ENCODE measurements around the gene MPPED2. TPM values are rescaled to one million over a fixed set of nuclear protein-coding genes. Genes with fewer than 3 reads are reported as not detected.

MPPED2 gene
- total RNA-seq, 1 donor from 2014 or later, result 63.2 TPM

DNA sequence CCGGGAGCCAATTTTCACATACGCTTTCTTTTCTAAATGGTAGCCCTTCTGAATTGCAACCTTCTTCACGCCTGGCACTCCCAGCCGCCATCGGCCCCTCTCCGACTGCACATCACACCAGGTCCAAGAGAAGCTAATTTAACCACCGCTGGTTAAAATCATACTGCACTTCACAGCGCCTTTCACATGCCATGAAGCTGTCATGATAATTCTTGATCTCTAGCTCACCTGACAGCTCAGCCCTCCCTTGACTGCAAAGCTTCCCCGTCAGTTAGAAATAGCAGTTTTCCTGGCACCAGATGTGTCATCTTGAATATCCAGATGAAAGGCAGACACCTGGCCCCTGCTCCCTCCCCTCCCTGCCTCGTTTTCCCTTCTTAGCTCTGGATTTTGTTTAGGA is 161.8 kb downstream of the MPPED2 start:
- no peak for DNase-seq (ENCODE audit: low spot score in 2 of 2)
- FAIRE-seq, result no peak

DNA sequence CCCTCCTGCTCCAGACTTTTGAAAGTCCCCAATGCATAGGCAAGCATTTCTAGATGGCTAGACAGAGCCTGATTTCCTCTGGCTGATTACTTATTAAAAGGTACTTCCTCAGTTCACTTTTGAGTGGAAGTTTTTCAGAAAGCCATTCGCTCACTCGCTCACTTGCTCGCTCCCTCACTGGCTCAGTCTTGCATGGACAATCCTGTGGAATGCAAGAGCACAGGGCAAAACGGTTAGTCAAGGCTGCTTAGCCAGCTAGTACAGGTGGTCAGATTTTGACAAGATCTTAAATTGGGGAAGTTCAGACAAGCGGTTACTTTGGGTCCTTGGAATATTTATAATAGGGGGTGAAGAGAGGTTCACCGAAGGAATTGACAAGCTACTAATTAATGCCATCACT is 162.3 kb downstream of the MPPED2 start:
- FAIRE-seq (no peak), DNase-seq (ENCODE audit: low spot score in 2 of 2) (no peak)

DNA sequence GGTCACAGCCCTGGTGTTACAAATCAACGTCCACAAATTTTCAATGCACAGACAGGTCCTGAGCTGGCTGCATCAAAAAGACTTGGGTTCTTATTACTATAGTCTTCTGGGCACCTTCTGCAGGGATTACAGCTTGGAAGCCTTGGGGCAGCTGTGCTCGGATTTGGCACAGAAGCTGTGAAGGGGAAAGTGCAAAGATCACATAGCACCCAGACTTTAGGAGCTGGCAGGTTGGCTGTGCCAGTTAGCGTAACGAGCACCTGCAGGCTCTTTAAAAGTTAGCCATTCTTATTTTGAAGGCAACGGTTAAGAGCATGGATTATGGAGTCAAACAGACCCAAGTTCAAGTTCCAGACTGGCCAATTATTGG is 162.9 kb downstream of the MPPED2 start:
- FAIRE-seq, result no peak
- DNase-seq (ENCODE audit: low spot score in 2 of 2), result no peak

DNA sequence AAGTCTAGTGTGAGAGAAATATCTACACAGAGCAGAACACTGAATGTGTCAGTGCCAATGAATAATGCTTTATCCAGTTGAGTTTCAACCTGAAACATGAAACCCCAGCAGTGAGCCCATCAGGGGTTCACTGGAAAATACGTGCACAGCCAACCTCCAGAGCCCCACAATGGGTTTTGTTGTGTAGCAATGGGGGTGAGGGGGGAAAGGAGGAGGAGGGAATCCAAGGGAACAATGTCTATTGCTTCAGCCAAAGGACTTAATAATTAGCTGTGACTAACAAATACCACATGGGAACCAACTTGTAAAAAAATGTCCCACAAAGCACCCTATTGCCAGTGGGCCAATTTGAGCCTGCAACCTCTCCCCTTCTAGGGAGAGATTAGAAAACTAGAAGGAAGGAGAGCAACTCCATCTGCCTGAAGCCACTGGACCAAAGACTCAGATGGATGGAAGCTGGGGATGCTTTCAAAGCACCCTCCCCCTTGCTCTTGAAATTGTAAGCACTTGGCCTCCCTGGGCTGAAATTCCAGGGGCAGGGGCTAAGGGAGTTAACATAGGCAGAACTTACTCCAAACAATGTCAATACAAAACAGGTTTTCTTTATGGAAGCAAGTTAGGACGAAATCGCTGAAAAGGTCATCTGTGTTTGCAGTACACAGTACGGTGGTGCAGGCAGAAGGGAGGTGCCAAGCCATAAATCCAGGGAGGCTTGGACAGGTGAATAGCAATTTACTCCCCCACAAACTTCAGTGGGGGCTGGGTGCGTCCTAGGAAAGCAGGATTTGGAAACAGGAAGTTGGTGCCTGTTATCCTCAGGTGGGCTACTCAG is 163.5 kb downstream of the MPPED2 start:
- no peak for FAIRE-seq
- DNase-seq (ENCODE audit: low spot score in 2 of 2), result no peak

DNA sequence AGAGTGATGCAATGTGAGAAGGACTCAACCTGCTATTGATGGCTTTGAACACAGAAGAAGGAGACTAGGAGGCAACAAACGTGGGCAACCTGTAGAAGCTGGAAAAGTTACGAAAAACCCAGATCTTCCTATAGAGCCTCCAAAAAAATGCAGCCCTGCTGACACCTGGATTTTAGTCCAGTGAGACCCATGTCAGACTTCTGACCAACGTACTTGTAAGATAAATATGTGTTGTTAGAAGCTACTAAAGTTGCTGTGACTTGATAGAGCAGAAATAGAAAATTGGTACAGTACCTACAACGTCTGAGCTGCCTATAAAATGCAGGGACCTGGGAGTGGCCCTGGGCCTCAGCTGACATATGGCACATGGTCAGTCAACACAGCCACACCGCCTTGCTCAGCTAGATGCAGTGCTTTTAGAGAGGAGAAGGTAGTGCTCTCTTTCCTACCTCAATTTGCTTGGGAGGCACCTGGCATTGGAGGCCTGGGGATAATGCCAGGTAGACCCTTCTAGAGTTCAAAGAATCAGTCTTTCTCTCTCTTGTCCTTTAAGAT is 165.8 kb downstream of the MPPED2 start:
- no peak for DNase-seq (ENCODE audit: low spot score in 2 of 2)
- FAIRE-seq, result no peak

DNA sequence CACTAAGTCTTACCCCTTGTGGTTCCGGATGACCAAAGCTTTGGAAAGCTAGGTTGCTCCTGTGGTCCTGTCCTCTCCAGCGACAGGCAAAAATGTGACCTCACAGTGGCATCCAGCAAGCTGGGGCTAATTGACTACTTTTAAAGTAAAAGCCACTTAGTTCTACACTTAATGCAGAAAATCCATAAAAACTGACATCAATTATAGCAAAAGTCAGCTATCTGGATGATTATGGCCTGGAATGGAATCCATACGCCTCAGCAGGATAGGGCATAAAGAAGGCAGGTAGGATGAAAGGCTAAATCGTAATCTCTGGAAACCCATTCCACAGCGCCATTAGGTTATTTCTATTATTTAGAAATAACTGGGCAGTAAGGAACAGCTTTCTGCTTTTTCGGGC is 171.3 kb downstream of the MPPED2 start:
- FAIRE-seq, result no peak
- DNase-seq (ENCODE audit: low spot score in 2 of 2), result no peak

DNA sequence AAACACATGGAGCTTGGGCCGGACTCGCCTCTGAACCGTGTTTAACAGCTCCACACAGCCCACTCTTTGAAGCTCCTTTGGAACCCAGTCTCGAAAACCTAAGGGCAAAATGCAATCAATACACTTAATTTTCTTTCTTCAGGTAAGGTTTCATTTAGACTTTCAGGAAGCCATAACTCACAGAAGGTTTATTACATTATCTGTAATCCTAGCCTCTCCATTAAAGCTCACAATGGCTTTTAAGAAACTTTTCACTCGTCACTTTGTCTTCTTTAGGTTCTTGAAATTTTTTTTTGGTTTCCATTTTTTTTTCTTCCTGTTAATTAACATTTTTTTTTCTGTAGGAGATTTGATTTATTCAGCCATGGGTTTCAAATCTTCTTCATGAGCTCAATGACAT is 171.9 kb downstream of the MPPED2 start:
- FAIRE-seq (no peak), DNase-seq (ENCODE audit: low spot score in 2 of 2) (no peak)

DNA sequence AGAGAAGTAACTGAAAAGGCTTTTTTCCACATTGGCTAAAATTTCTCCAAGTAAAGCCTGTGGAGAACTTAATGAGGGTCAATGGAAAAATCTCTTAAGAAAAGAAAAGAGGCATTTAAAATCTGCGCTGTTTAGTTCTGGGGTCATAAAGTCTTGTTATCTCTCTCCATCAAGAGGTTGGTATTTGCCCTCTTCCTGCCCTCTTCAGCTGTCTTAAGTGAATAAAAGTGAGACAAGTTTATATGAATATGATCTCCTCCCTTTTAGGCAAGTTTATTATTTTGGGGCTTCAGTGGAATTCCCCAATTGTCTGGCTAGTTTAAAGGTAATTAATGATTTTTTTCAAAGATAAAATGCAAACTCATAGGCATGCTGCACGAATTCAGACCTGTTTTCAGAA is 173.6 kb downstream of the MPPED2 start:
- DNase-seq (ENCODE audit: low spot score in 2 of 2), result no peak
- FAIRE-seq, result no peak

DNA sequence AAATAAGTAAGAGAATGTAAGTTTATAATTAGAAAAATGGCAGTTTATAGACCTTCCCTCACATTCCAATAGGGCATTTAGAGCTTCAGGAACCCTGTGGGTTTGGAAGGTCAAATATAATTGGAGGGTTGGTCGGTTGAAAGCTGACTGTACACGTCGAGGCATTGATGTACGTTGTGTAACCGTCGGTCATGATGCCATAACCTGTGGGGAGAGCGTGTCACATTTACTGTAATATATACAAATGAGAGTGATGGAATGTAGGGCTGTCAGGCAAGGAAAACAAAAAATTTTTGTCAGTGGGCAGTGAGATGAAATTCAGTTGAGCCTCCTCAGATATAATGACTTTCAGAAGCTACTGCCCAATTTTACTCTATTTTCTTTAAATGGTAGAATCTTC is 174.8 kb downstream of the MPPED2 start:
- no peak for FAIRE-seq
- DNase-seq (ENCODE audit: low spot score in 2 of 2), result no peak

DNA sequence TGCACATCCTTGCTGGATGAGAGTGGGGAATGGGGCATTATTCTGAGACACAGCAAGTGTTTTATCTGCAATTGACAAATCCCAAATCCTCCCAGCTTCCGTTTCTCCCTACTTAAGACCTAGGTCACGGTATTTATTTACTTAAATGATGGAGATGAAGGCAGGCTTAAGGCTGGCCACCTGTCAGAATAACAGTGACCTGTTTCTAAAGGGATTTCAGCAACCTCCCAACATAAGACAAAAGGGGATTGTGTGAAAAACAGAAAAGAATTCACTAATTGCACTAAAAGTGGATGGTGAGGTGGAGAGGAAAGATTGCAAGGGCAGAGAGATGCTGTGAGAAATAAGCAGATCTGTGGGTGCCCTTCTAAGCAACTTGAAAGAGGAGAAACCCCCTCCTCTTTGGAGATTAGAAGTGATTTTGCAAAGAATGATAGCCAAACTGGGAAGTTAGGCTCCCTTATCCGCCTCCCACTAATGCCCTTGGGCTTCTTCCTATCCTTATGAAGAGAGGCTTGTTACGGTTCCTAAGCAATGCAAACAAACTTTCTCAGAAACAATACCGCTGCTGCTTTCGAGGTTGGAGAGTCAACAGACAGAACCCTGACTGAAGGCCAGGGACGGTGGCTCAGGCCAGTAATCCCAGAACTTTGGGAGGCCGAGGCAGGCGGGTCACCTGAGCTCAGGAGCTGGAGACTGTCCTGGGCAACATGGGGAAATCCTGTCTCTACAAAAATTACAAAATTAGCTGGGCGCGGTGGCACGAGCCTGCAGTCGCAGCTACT is 179.0 kb downstream of the MPPED2 start:
- no peak for DNase-seq (ENCODE audit: low spot score in 2 of 2)
- no peak for FAIRE-seq

DNA sequence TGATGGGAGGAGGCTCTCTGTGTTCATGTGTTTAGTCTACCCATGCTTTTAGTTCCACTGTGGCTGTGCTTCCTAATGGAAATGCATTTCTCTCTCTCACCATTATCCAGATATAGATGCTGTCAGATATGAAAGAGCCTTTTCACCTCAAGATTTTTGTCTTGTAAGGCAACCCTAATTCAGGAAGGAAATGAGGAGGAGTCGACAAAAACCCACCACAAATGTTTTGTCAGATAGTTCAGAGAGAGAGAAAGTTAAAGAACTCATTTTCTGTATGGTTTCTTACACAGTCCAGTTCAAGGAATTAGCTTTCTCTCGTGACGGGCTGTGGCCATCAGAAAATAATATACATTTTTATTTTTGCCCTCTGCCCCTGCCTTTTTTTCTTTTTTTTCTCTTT is 180.8 kb downstream of the MPPED2 start:
- DNase-seq (ENCODE audit: low spot score in 2 of 2) (no peak), FAIRE-seq (no peak)

DNA sequence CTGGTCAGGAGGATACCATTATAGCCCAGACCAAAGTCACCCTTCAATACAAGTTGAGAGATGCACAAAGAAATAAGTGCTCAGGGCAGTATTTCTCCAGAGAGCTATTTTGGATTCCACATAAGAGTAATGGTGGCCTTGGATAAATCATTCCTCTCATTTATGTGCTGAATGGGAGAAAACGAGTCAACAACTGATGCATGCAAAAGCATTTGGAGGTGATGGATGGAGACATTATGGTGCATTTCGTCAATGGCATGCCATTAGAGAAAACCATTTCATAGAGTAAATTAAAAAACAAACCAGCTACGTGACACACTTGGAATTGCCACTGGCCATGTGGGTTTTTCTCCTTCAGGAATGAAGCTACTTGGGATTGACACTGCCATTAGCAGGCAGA is 182.0 kb downstream of the MPPED2 start:
- FAIRE-seq (no peak), DNase-seq (ENCODE audit: low spot score in 2 of 2) (no peak)

DNA sequence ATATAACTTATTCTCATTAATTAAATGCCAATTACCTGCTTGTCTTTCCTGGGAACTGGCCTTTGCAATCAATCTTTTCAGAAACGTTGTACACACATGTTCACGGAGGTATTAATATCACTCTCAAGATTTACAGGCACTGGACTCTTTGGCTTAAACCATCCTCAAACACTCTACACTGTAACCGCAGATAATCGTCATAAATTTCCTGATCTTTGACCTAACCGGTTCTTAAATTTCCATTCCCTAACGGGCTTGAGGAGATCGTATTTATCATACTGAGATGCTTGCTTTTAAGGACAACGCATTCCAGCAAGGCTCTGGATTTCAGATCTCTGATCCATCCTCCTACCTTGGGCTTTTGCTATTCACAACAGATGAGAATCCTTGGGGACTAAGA is 190.4 kb downstream of the MPPED2 start:
- DNase-seq (ENCODE audit: low spot score in 2 of 2) (no peak), FAIRE-seq (no peak)

DNA sequence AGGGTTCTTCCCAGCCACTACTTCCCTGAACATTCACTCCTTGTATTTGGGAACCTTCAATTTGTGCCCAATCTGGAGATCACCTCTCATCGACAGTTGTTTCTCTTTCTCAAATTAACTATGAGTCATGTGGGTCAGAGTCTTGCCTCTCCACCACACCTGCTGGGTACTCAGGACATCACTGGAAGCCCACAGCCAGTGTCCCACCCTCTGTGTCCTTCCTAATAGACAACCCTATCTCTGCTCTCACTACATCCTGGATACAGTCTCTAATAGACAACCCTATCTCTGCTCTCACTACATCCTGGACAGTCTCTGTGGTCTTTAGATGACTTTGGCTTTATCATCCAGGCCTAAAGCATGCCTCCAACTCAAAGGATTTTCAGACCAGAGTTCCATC is 193.1 kb downstream of the MPPED2 start:
- DNase-seq (ENCODE audit: low spot score in 2 of 2) (no peak), FAIRE-seq (no peak)

DNA sequence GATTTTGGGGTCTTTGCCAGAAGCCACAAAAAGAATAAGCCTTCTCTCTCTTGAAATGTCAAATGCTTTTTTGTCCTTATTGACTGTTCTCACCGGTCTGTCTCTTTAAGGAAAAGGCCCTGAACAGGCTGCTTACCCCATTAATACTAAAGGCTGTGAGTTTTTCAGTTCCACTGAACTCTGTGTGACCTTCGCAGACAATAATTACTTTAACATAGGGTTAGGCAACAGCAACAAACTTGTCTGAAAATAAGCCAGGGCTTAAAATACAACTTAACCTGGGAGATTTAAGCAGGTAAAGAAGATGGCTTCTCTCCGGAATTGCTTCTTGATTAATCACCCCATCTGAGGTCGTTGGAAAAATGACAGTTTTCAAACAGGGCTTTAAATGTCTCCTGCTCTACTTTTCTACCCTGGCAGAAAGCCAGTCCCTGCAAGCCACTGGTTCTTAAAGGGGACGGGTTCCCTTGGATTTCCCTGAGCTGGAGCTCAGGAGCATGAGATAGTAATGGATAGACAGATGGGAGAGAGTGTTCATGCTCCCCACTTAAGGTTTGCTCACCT is 193.8 kb downstream of the MPPED2 start:
- FAIRE-seq, result no peak
- no peak for DNase-seq (ENCODE audit: low spot score in 2 of 2)

DNA sequence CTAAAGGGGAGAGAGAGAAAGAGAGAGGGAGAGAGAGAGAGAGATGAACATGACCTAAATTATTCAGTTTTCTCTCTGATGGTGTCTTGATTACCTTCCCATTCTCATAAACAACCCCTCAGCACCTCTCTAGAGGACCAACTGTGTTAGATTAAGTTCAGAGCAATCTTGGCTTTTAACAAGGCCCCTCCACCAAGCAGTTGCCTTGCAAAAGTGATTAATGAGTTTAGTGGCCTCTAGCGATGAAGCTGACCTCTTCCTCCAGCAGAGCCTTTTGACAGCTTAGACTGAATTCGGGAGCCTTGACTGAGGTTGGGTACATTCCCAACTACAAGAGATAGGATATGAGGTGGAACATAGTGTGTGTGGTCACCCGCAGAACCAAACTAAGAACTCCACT is 197.2 kb downstream of the MPPED2 start:
- no peak for FAIRE-seq
- DNase-seq (ENCODE audit: low spot score in 2 of 2), result no peak

DNA sequence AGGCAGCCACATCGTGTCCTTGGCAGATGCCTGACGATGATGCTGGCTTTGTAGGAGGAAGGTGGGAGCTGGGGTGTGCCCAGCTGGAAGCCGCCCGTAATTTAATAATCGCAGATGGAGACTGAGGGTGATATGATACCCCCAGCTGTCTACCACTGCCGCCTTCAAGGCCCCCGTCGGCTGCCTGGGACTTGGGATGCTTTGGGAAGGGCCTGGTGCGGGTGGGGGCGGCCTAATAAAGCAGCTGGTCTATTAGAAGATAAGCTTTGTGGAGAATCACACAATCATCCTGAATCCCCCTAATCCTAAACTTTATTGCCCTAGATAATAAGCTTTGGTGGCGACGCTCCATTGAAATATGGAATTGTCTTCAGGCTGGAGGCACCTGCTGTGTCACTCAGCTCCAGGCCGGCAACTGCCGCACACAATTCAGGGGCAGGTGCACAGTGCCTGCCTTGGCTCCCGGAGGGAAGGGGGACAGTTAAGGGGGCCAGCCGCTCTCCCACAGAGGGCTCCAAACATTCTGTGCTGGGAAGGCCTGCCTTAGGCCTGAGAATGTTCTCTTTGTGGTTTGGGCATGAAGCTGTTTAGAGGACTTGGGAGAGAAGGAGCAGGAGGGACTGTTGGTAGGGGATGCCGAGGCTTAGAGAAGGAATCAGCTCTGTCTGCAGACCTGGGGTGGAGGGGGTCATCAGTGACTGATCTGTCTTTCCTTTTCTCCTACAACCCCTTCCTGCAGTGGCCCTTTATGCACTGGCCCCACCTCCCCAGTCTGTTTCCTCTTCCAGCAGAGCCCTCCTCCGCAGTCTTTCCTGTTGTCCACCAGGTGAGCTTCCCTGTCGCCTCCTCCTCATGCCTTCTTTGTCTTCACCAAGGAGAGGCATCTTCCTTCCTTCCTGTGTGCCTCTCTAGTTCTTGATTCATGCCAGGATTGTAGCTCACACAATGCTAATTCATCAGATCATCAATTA is 198.0 kb downstream of the MPPED2 start:
- DNase-seq (ENCODE audit: low spot score in 2 of 2) (no peak), FAIRE-seq (no peak)

DNA sequence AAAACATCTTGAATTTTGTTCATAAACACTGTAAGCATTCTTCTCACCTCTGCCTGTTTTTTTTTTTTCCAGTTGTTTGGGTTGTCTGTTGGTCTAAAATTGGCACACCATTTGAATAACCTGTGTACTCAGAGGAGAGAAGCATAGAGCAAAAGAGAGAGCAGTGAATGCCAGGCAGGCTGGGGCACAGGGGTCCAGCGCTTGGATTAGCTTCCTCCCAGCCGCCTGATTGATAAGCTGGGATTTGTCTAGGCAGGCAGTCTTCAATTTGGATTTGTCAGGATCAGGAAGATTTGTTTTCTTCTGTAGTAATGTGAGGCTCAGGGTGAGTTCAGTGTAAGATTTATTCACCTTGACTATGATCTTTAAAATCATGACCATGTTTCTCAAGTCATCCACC is 204.3 kb downstream of the MPPED2 start:
- FAIRE-seq (no peak), DNase-seq (ENCODE audit: low spot score in 2 of 2) (no peak)

DNA sequence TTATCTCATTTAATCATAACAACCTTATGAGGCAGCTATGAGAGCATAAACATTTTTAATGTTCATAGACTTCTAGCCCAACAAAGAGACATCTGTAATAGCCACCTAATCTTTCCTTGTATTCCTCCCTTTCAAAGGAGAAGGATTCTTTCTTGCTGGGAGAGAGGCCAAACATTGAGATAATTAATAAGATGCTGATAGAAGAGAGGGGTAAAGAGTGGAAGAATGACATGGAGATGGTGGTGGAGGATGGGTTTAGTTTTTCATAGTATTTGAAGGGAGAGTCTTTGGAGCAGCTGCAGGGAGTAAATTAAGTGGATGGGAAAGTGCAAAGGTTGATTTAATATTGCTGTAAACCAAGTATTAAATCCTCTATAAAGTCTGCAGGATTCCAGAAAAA is 205.3 kb downstream of the MPPED2 start:
- DNase-seq (ENCODE audit: low spot score in 2 of 2) (no peak), FAIRE-seq (no peak)

DNA sequence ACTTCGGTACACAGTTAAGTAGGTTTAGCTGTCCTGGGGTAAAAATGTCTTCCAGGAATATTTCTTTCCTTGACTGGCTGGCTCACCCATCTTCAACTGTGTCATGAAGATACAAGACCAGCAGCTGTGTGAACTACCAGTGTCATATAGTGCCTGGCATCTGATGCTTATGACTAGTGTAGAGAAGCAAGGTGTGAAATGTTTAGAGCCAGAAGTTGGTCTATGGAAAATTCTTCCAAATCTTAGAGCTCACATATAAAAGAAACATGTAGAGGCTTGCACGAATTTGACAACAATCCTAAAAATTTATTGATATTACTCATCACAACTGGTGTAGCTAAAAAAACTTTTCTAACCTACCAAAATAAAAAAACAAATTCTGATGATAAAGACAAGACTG is 208.8 kb downstream of the MPPED2 start:
- no peak for DNase-seq (ENCODE audit: low spot score in 2 of 2)
- no peak for FAIRE-seq
